Adrenal gland (tissue), 12 donors: ENCODE data around the gene ARHGEF18. TPM values are rescaled to one million over a fixed set of nuclear protein-coding genes. Genes with fewer than 3 reads are reported as not detected.

Experiments used
- DNase-seq, 7 donors: peaks; one replicate each; pipeline ENCODE4 v3.0.0-alpha.2; 2019 to 2020
- H3K27ac ChIP-seq, 5 donors: fragments of 200-600 bp; sonication (generic) in 4 of 5; 1 replicate in 3 of 5; 2 replicates in 2 of 5; pipeline versions ENCODE4 v1.5.1 to v1.8.0; 2016 to 2020; ENCODE audit warnings: mild to moderate bottlenecking in 1 of 5
- H3K27me3 ChIP-seq: fragments of 200-600 bp; 2 replicates; pipeline ENCODE4 v1.8.0; 2021
- H3K36me3 ChIP-seq, 2 donors: fragments of 200-600 bp; replicated peaks in 1 of 2; 1 replicate in 1 of 2; 2 replicates in 1 of 2; pipeline versions ENCODE4 v1.5.1 to v1.8.0; 2018 to 2022
- H3K4me1 ChIP-seq, 2 donors: fragments of 200-600 bp; replicated peaks in 1 of 2; 1 replicate in 1 of 2; 2 replicates in 1 of 2; pipeline versions ENCODE4 v1.5.1 to v1.8.0; 2018 to 2021
- H3K4me3 ChIP-seq, 4 donors: fragments of 200-600 bp; sonication (generic) in 3 of 4; one replicate each; pipeline ENCODE4 v1.5.1; 2016 to 2018
- H3K9me3 ChIP-seq, 3 donors: fragments of 200-600 bp; sonication (generic) in 1 of 3; replicated peaks in 1 of 3; 1 replicate in 2 of 3; 2 replicates in 1 of 3; pipeline versions ENCODE4 v1.5.1 to v1.8.0; 2016 to 2021
- CTCF ChIP-seq, 6 experiments: fragments of 450-650 bp in 4 of 6; fragments of 200-600 bp in 2 of 6; sonication (generic) in 1 of 6; IDR thresholded peaks; 1 replicate in 5 of 6; 2 replicates in 1 of 6; pipeline versions ENCODE4 v1.5.1 to v1.8.0; 2016 to 2021; ENCODE audit warnings: antibody characterized with exemption in 6 of 6, mild to moderate bottlenecking in 2 of 6, moderate library complexity in 1 of 6
- POLR2A ChIP-seq, 2 donors: fragments of 450-650 bp; IDR thresholded peaks; one replicate each; pipeline ENCODE4 v1.6.1; 2017; ENCODE audit warnings: antibody characterized with exemption in 2 of 2, mild to moderate bottlenecking in 2 of 2, moderate library complexity in 1 of 2
- WGBS, 4 donors: extraction: QIAGEN DNeasy Blood & Tissue Kit in 2 of 4; methylation state at CpG; one replicate each; pipeline versions ENCODE4 v1.1.5 to v1.1.7; 2013 to 2017; 5-methylcytosine and 5-hydroxymethylcytosine counted together
- intact Hi-C, 2 donors: fragments of 100-400 bp; cut with DNase I; formaldehyde crosslinking; loops; one replicate each; pipeline versions ENCODE4 v1.14.1 to v1.15.0; 2022 to 2023
- polyA plus RNA-seq, 3 donors: library from polyadenylated mRNA; stranded (reverse); fragments of 200-250 nt in 2 of 3; fragments of 350-450 nt in 1 of 3; fragmentation: Illumina TruSeq in 1 of 3; extraction: RNeasy Lipid Tissue Mini Kit (QIAGEN cat#74804) in 1 of 3; gene quantifications; one replicate each; pipeline ENCODE4 v1.2.3, GENCODE V29; 2013 to 2014
- total RNA-seq, 9 donors: library from RNA; depleted of rRNA in 4 of 9; stranded (reverse); fragments of >200 nt in 4 of 9; fragments of 120-200 nt in 1 of 9; fragmentation: NEBNext Ultra II Directional in 1 of 9; extraction: Animal tissue kit (Norgen Biotek cat#: 25700) in 1 of 9; gene quantifications; one replicate each; pipeline versions ENCODE4 v1.1.0 to v1.2.4, GENCODE V29; 2013 to 2023
- donor health status: healthy with polysubstance abuse.
- donor health status: Bipolar disorder and iron deficiency.
- donor health status: DM: yes; HTN: yes; CAD: no.
- donor health status: DM: no; HTN: no; CAD: no.
- donor health status: DM: no; HTN: no; CAD: no.
- donor health status: DM: yes; HTN: yes; CAD: no.

The ARHGEF18 gene
- total and polyA plus RNA-seq, 12 donors: 5.9 to 52.3 (median 32.0) TPM

GRCh38 chr19:7326105-7326877 is 22.4 kb upstream of the ARHGEF18 start:
- Histone ChIP-seq H3K36me3 (no peaks in the 10 kb centered on the region), H3K27ac (peak overlapping the region in 3 of 5 donors; percentile 0 to 33 (median 17)), H3K4me1 (peaks cover 3 to 17% of the 10 kb centered on the region in 2 donors), H3K9me3 (no peaks in the 10 kb centered on the region), H3K4me3 (no peak overlapping the region), H3K27me3 (no peaks in the 10 kb centered on the region)
- WGBS, 4 donors: 79 to 86% (median 82%) methylated on average over 9 to 10 of the region's 10 CpGs
- peak in 2 of 7 donors; percentile 43 to 63 for DNase-seq
- intact Hi-C loops: no loop called here
- TF ChIP-seq POLR2A (IDR thresholded peaks at IDR 0.05): no peak
- TF ChIP-seq CTCF (IDR thresholded peaks at IDR 0.05): peak in 4 of 6 experiments; percentile 19 to 37 (median 32)

- Histone ChIP-seq H3K36me3 (no peaks in the 10 kb centered on the region), H3K4me1 (peaks cover 0 to 13% of the 10 kb centered on the region in 2 donors), H3K27me3 (no peaks in the 10 kb centered on the region), H3K9me3 (no peaks in the 10 kb centered on the region), H3K4me3 (no peak overlapping the region), H3K27ac (peak overlapping the region in 2 of 5 donors; percentile 50 to 59)
- no peak for DNase-seq
- intact Hi-C loops: no loop called here
- 77 to 91% (median 83%) methylated on average over 1 of the region's 1 CpG for WGBS, 4 donors
- no peak for TF ChIP-seq CTCF (IDR thresholded peaks at IDR 0.05)
- no peak for TF ChIP-seq POLR2A (IDR thresholded peaks at IDR 0.05)
These were observed 20.9 kb upstream of the ARHGEF18 start for GRCh38 chr19:7327802-7328201.

- no peak for TF ChIP-seq POLR2A (IDR thresholded peaks at IDR 0.05)
- no peak for TF ChIP-seq CTCF (IDR thresholded peaks at IDR 0.05)
- H3K9me3 ChIP-seq: no peaks in the 10 kb centered on the region
- no peak for DNase-seq
- no peaks in the 10 kb centered on the region for H3K27me3 ChIP-seq
- no peak overlapping the region for H3K4me3 ChIP-seq
- H3K4me1 ChIP-seq: peaks cover 0 to 13% of the 10 kb centered on the region in 2 donors
- no peak overlapping the region for H3K27ac ChIP-seq
- intact Hi-C loops: no loop called here
- no peaks in the 10 kb centered on the region for H3K36me3 ChIP-seq
- 83 to 89% (median 86%) methylated on average over 4 of the region's 4 CpGs for WGBS, 4 donors
These were observed 20.1 kb upstream of the ARHGEF18 start for GRCh38 chr19:7328647-7329046.

- H3K4me1 ChIP-seq: peaks cover 0 to 12% of the 10 kb centered on the region in 2 donors
- no peaks in the 10 kb centered on the region for H3K9me3 ChIP-seq
- TF ChIP-seq POLR2A (IDR thresholded peaks at IDR 0.05): no peak
- TF ChIP-seq CTCF (IDR thresholded peaks at IDR 0.05): no peak
- no peak overlapping the region for H3K27ac ChIP-seq
- DNase-seq: no peak
- no peak overlapping the region for H3K4me3 ChIP-seq
- intact Hi-C loops: no loop called here
- no peaks in the 10 kb centered on the region for H3K36me3 ChIP-seq
- 82 to 89% (median 85%) methylated on average over 4 of the region's 4 CpGs for WGBS, 4 donors
- no peaks in the 10 kb centered on the region for H3K27me3 ChIP-seq
These were observed 17.3 kb upstream of the ARHGEF18 start for GRCh38 chr19:7331446-7331845.
